Stimulated activated effector memory CD8-positive, alpha-beta T cell treated with anti-CD3 and anti-CD28 coated beads, Interleukin-12 subunit alpha, Interleukin-12 subunit beta, amount 100 ng/mL, for 72 hours (primary cell): ENCODE data around the gene PPY.
"Not testable (repeated sequence)": the region's sequence is repeated elsewhere in the genome, so short reads cannot be mapped to it uniquely, and the experiment has no call there.

ENCODE experiments used
- ATAC-seq: fragments of 150-1000 bp; cut with Tn5 transposase; 2 replicates; pipeline ENCODE4 v1.10.0; 2021
- DNase-seq, 2 donors: peaks; one replicate each; pipeline ENCODE4 v3.0.0; 2021 to 2022; ENCODE audit warnings: low spot score in 2 of 2
- H3K27ac Mint-ChIP-seq: one replicate; pipeline ENCODE4 v1.8.0; 2022; ENCODE audit warnings: mild to moderate bottlenecking, mixed read lengths
- H3K36me3 Mint-ChIP-seq: one replicate; pipeline ENCODE4 v1.8.0; 2022; ENCODE audit warnings: mild to moderate bottlenecking, mixed read lengths
- H3K4me1 Mint-ChIP-seq: one replicate; pipeline ENCODE4 v1.8.0; 2022; ENCODE audit warnings: mixed read lengths
- H3K4me3 Mint-ChIP-seq: one replicate; pipeline ENCODE4 v1.8.0; 2022; ENCODE audit warnings: mild to moderate bottlenecking, mixed read lengths
- H3K9me3 Mint-ChIP-seq: one replicate; pipeline ENCODE4 v1.8.0; 2022; ENCODE audit warnings: mixed read lengths

PPY gene

DNA sequence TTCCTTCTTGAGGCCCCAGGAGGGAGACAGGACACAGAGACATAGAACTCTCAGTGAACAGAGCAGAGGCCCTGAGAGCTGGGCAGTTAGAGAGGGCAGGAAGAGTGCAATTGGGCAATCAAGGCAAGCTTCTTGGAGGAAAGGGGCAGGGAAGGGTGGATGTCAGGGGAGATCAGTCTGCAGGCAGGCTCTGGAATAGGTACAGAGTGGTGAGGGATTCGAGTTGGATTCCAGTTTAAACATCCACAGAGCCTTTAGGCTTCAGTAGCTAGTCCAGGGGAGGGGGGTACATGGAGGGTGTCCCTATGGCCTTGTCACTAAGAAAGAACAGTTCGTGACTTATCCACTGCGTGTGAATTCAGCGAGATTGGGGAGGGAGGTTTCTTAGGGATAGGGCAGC is 9.5 kb upstream of the PPY start:
- H3K27ac Mint-ChIP-seq: no peak overlapping the region

DNA sequence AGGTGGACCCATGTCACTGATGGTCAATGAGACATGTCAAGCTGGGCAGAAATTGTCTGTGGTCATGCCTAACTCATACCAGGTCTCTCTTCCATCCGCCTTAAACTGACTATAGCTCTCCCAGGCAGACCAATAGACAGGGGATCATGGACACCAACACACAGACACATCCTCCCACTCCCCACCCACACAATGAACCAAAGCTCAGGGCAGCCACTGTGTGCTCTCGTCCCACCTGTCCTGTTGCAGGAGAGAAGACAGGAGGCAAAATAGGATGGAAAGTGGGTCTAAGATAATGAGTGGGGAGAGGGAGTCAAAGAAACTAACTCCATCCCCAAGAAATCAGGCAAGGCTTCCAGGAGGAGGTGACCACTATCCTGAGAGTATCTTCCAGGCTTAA is 8.3 kb upstream of the PPY start:
- ATAC-seq (no peak), DNase-seq (no peak)
- no peaks in the 10 kb centered on the region for H3K36me3 Mint-ChIP-seq
- H3K9me3 Mint-ChIP-seq: no peaks in the 10 kb centered on the region
- H3K27ac Mint-ChIP-seq: no peak overlapping the region
- H3K4me1 Mint-ChIP-seq: peaks cover 11% of the 10 kb centered on the region
- H3K4me3 Mint-ChIP-seq: no peak overlapping the region

More for the DNA sequence above, 9.5 kb upstream of the PPY start:
- no peaks in the 10 kb centered on the region for H3K36me3 Mint-ChIP-seq
- no peak overlapping the region for H3K4me3 Mint-ChIP-seq
- ATAC-seq (no peak), DNase-seq (no peak)
- H3K4me1 Mint-ChIP-seq: peaks cover 11% of the 10 kb centered on the region
- no peaks in the 10 kb centered on the region for H3K9me3 Mint-ChIP-seq

DNA sequence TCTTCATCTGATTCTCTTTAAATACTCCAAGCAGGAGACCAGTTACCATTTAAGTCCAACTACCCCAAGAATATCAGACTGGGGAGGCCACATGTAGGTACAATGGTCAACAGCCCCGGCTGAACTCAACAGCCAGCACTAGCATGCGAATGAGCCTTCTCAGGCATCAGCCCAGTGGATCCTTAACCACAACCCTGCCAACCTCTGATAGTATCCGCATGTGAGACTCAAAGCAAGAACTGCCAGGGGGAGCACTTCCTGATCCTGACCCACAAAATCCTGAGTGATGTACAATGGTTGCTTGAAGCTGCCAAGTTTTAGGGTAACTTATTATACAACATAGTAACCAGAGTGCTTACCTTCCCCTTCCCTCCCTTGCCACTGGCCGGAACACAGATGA is 7.5 kb upstream of the PPY start:
- ATAC-seq (no peak), DNase-seq (no peak)
- no peak overlapping the region for H3K4me3 Mint-ChIP-seq
- no peaks in the 10 kb centered on the region for H3K36me3 Mint-ChIP-seq
- no peaks in the 10 kb centered on the region for H3K9me3 Mint-ChIP-seq
- no peak overlapping the region for H3K27ac Mint-ChIP-seq
- peaks cover 15% of the 10 kb centered on the region for H3K4me1 Mint-ChIP-seq

DNA sequence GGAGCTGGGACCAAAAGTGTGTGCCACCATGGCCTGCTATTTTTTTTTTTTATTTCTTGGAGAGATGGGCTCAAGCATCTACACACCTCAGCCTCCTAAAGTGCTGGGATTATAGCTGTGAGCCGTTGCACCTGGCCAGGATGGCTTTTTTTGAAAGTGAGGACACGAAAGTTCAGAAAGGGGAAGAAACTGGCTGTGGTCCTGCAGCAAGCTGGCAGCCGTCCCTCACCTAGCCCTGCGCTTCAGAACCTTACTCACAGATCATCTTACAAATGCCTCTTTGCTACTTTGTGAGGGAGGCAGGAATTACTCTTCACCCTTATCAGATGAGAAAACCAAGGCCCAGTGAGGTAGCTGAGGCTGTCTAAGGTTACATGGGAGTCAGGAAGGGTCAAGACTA is 4.5 kb upstream of the PPY start:
- DNase-seq (no peak), ATAC-seq (no peak)
- no peak overlapping the region for H3K4me3 Mint-ChIP-seq
- no peaks in the 10 kb centered on the region for H3K36me3 Mint-ChIP-seq
- no peaks in the 10 kb centered on the region for H3K9me3 Mint-ChIP-seq
- H3K4me1 Mint-ChIP-seq: peaks cover 9% of the 10 kb centered on the region
- no peak overlapping the region for H3K27ac Mint-ChIP-seq

DNA sequence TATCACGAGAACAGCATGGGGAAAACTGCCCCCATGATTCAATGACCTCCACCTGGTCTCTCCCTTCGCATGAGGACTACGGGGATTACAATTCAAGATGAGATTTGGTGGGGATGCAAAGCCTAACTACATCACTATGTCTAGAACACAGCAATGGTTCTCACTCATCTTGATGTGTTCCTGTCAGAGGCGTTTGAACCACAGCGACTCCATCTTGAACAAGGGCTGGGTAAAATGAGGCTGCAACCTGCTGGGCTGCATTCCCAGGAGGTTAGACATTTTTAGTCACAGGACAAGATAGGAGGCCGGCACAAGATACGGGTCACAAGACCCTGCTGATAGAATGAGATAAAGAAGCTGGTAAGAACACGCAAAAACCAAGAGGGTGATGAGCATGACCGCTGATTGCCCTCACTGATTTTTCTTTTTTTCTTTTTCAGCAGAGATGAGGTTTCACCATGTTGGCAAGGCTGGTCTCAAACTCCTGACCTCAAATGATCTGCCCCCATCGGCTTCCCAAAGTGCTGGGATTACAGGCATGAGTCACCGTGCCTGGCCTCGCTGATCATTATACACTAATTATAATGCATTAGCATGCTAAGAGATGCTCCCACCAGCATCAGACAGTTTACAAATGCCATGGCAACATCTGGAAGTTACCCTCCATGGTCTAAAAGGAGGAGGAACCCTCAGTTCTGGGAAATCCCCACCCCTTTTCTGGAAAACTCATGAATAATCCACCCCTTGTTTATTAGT is 3.0 kb upstream of the PPY start:
- ATAC-seq: no peak
- H3K27ac Mint-ChIP-seq: no peak overlapping the region
- H3K4me1 Mint-ChIP-seq: peaks cover 9% of the 10 kb centered on the region
- H3K9me3 Mint-ChIP-seq: no peaks in the 10 kb centered on the region
- DNase-seq: no peak
- no peaks in the 10 kb centered on the region for H3K36me3 Mint-ChIP-seq
- H3K4me3 Mint-ChIP-seq: no peak overlapping the region

DNA sequence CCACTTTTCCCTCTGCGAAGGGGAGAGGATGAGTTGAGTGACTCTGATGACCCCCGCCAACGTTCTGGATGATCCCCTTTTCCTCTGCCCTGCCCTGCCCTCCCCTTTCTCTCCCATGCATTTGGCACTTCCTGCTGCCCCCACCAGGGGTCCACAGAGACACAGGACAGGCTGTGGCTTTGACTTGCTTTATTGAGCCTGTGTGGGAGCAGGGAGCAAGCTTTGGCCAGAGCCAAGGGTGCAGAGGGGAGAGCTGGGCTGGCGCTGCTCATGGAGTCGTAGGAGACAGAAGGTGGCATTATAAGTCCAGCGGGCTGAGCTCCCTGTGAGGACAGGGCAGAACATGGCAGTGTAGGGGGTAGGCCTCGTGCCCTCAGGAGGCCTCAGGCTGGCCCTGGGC is 1.6 kb downstream of the PPY start:
- DNase-seq: no peak

DNA sequence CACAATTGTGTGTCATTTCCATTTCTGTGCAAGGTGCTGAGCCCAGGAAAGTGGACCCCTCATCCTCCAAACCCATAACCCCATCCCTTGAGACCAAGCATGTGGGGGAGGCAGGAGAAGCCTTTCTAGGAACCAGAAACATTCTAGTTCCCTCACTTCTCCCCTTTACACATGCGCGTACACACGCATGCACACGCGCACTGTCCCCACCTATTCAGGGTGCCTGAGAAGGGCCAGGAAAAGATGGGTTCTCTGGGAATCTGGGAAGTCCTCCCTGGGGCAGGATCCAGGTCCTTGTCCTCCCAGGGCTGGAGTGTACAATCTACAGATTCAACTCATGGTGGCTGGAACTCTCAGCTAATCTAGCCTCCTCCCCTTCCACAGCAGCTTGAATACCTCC is 2.4 kb downstream of the PPY start:
- DNase-seq: no peak
- Mint-ChIP-seq H3K4me1 (peaks cover 17% of the 10 kb centered on the region), H3K27ac (no peak overlapping the region), H3K36me3 (no peaks in the 10 kb centered on the region), H3K4me3 (no peak overlapping the region), H3K9me3 (no peaks in the 10 kb centered on the region)
- ATAC-seq: no peak

More for the DNA sequence above, 1.6 kb downstream of the PPY start:
- ATAC-seq: no peak
- no peaks in the 10 kb centered on the region for H3K9me3 Mint-ChIP-seq
- peaks cover 21% of the 10 kb centered on the region for H3K4me1 Mint-ChIP-seq
- H3K27ac Mint-ChIP-seq: no peak overlapping the region
- no peak overlapping the region for H3K4me3 Mint-ChIP-seq
- no peaks in the 10 kb centered on the region for H3K36me3 Mint-ChIP-seq

DNA sequence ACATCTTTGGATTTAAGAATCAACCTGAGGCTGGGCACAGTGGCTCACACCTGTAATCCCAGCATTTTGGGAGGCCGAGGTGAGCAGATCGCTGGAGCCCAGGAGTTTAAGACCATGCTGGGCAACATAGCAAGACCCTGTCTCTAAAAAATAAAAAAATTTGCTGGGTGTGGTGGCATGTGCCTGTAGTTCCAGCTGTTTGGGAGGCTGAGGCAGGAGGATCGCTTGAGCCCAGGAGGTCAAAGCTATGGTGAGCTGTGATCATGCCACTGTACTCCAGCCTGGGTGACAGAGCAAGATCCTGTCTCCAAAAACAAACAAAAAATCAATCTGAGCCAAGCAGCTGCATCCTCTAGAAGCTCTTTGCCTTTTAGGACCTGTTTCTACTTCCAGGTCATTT is 2.8 kb downstream of the PPY start:
- H3K4me3 Mint-ChIP-seq: peak overlapping the region; percentile 48
- not testable (repeated sequence) for DNase-seq, H3K36me3 Mint-ChIP-seq, H3K27ac Mint-ChIP-seq, H3K9me3 Mint-ChIP-seq, ATAC-seq
- peaks cover 13% of the 10 kb centered on the region for H3K4me1 Mint-ChIP-seq

DNA sequence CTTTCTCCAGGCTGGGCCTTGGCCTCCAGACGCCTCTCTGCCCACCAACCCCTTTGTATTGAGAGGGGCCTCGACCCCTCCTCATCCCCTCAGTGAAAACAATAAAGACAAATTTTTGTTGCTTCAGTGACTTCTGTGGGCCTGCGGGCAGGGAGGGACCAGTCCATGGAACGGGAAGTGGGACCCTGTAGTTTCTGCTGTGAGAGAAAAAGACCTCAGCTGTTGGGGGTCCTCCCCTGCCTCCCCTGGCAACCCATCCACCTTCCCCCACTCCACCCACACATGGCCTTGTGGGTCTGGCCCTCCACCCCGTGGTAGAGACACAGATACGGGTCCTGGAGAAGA is 3.5 kb downstream of the PPY start:
- Mint-ChIP-seq H3K9me3 (no peaks in the 10 kb centered on the region), H3K36me3 (no peaks in the 10 kb centered on the region), H3K4me1 (peaks cover 12% of the 10 kb centered on the region), H3K4me3 (peak overlapping the region; percentile 48), H3K27ac (no peak overlapping the region)
- ATAC-seq (no peak), DNase-seq (no peak)

DNA sequence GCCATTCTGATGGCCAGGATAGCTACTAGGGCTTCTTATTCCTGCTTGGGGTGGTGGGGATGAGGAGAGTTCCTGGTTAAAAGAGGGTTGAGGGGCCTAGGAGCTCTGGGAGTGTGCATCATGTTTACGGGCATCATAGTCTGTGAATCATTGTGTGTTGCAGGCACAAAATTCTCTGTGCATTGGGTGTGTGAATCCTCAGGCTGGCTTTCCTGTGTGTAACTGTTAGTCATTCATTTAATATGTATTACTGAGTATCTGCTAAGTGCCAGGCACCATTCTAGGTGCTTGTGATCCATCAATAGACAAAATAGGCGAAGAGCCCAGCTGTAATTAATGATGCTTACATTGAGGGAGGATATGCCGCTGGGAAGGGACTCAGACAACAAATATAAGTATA is 5.8 kb downstream of the PPY start:
- H3K9me3 Mint-ChIP-seq: no peaks in the 10 kb centered on the region
- H3K27ac Mint-ChIP-seq: no peak overlapping the region
- no peak for ATAC-seq
- H3K4me1 Mint-ChIP-seq: peaks cover 12% of the 10 kb centered on the region
- H3K36me3 Mint-ChIP-seq: no peaks in the 10 kb centered on the region
- no peak for DNase-seq
- H3K4me3 Mint-ChIP-seq: no peak overlapping the region

DNA sequence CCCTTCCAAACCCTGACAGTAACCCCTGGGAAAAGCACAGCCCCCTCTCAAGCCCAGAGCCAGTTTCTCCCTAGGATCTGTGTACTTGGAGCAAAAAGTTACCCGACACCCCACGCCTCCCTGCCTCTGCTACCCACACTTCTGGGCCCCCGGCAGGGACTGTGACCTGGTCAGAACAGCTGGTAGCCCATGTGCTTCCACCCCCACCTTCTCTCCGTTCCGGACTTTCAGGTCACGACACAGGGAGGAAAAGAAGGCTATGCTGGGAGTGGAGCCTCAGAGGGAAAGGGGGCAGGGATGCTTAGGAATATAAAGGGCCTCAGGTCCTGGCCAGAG is 6.4 kb downstream of the PPY start:
- no peaks in the 10 kb centered on the region for H3K9me3 Mint-ChIP-seq
- H3K4me3 Mint-ChIP-seq: no peak overlapping the region
- H3K4me1 Mint-ChIP-seq: peaks cover 12% of the 10 kb centered on the region
- DNase-seq (no peak), ATAC-seq (no peak)
- H3K36me3 Mint-ChIP-seq: no peaks in the 10 kb centered on the region
- H3K27ac Mint-ChIP-seq: no peak overlapping the region

DNA sequence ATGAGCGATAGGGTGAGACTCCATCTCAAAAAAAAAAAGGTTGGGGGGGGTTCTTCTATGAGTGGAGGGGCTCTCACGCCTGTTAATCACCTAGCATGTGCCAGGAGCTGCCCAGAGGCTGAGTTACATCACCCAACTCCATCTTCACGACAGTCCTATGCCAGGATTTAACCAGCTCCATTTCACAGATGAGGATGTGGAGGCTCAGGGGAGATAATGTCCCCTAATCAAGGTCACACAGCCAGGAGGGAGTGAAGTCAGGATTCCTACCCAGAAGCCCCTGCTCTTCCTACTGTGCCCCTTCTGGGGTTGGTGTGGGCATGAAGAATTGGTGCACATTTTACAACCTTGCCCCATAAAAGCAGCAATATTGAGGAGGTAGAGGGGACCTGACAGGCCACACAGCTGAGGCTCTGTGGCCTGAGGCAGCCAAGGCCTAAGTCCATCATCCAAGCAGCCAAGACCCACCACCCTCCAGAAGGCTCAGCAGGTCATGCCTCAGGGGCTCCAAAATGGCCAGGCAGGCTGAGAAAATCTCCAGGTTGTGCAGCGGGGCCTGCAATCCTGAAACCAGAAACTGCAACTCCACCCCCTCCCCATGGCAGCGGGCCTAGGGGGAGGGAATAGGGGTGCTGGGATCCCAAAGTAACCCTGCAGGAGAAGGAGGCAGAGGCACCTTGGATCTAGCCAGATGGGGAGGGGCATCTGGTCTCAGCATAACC is 6.9 kb downstream of the PPY start:
- no peaks in the 10 kb centered on the region for H3K36me3 Mint-ChIP-seq
- H3K4me3 Mint-ChIP-seq: no peak overlapping the region
- DNase-seq (no peak), ATAC-seq (no peak)
- peaks cover 12% of the 10 kb centered on the region for H3K4me1 Mint-ChIP-seq
- H3K9me3 Mint-ChIP-seq: no peaks in the 10 kb centered on the region
- H3K27ac Mint-ChIP-seq: no peak overlapping the region

DNA sequence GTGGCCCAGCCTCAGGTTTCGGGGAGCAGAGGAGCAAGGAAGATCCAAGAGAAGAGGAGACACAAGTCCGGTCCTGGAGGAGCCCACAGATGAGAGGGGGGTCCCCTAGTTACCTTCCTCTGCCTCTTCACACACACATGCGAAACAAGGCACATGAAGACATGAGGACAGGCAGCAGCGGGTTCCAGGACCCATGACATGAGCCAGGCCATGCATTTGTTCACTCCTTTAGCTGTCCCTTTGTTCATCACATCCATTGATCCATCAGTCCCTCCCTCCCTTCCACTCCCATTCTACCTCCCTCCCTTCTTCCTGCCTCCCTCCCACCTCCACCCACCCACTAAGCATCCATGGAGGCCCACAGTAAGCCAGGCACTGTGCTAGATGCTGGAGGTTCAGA is 9.4 kb downstream of the PPY start:
- no peaks in the 10 kb centered on the region for H3K9me3 Mint-ChIP-seq
- H3K4me3 Mint-ChIP-seq: no peak overlapping the region
- no peak for ATAC-seq
- no peak for DNase-seq
- no peaks in the 10 kb centered on the region for H3K36me3 Mint-ChIP-seq
- no peak overlapping the region for H3K27ac Mint-ChIP-seq
- H3K4me1 Mint-ChIP-seq: peaks cover 9% of the 10 kb centered on the region

DNA sequence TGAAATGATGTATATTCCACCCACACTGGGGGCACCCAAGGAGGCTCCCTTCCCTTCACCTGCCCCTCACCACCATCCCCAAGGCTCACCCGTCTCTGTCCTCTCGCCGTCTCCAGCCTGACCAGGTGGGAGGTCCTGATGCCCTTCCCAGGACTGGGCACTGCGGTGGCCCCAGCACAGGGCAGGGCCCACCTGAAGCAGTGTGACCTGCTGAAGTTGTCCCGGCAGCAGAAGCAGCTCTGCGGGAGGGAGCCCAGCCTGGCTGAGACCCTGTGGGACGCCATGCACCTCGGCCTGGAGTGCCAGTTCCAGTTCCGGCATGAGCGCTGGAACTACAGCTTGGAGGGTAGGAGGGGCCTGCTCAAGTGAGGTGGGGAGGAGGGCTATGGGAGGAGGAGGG is 9.9 kb downstream of the PPY start:
- DNase-seq (no peak), ATAC-seq (no peak)
- Mint-ChIP-seq H3K4me3 (no peak overlapping the region), H3K4me1 (peaks cover 11% of the 10 kb centered on the region), H3K27ac (no peak overlapping the region), H3K36me3 (no peaks in the 10 kb centered on the region), H3K9me3 (no peaks in the 10 kb centered on the region)

DNA sequence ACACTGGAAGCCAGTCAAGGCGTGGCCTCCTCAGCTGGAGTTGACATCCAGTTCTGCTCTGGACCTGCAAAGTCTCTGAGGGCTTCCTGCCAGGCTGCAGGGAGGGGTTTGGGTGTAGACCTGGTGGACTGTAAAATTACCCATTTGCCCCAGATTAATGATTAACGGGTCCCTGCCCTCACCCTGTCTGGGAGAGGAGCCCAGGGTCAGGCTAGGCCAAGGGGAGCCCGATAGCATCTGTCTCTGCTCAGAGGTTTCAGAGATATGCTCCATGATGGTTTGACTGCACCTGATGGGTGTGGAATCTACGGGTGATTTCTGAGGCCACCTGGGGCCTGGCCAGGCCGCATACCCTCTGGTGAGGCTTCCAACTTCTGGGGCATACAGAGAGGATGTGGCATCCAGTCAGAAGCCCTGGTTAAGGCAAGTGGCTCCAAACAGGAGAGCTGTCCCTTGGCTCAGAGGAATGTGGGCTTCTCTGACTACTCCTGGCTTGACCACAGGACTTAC is 11.2 kb downstream of the PPY start:
- no peaks in the 10 kb centered on the region for H3K9me3 Mint-ChIP-seq
- H3K4me1 Mint-ChIP-seq: peaks cover 12% of the 10 kb centered on the region
- no peak overlapping the region for H3K4me3 Mint-ChIP-seq
- no peak for DNase-seq
- H3K36me3 Mint-ChIP-seq: no peaks in the 10 kb centered on the region
- no peak overlapping the region for H3K27ac Mint-ChIP-seq
- no peak for ATAC-seq

DNA sequence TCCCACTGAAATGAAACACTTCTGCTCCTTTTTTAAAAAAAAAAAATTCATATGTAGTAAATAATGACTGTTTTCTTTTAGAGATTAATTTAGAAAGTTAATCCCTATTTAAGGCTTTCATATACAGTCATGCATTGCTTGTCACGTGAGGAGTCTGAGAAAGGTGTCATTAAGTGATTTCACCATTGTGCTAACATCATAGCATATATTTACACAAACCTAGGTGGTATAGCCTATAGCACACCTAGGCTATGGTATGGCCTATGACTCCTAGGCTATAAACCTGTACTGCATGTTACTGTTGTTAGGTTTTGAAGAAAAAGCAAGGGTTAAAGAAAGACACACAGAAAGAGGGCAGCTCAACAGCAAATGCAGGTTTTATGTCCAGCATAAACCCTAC is 13.7 kb downstream of the PPY start:
- H3K9me3 Mint-ChIP-seq: no peaks in the 10 kb centered on the region
- H3K4me3 Mint-ChIP-seq: no peak overlapping the region
- H3K27ac Mint-ChIP-seq: no peak overlapping the region
- peak; percentile 42 for ATAC-seq
- no peak for DNase-seq
- peaks cover 12% of the 10 kb centered on the region for H3K4me1 Mint-ChIP-seq
- H3K36me3 Mint-ChIP-seq: no peaks in the 10 kb centered on the region
